NCI-H1694 (cell line): ENCODE measurements around the gene KIF26A.
"Not testable (repeated sequence)": the region's sequence is repeated elsewhere in the genome, so short reads cannot be mapped to it uniquely, and the experiment has no call there.

Experiments used
- DNase-seq: peaks from one replicate; lab custom pipeline; 2025; lab: John Stamatoyannopoulos, UW

KIF26A gene

GRCh38 chr14:104223101-104224041 lies 85.0 kb downstream of the KIF26A start:
- DNase-seq: peak; percentile 98

- DNase-seq: peak; percentile 74
Measured at GRCh38 chr14:104224131-104224505, 85.7 kb downstream of the KIF26A start.

- DNase-seq: peak; percentile 89
Measured at GRCh38 chr14:104224506-104225277, 86.3 kb downstream of the KIF26A start.

- DNase-seq: not testable (repeated sequence)
Measured at GRCh38 chr14:104225278-104226190, 87.1 kb downstream of the KIF26A start.

- DNase-seq: no peak
Measured at GRCh38 chr14:104226421-104227383, 88.3 kb downstream of the KIF26A start.

- no peak for DNase-seq
Measured at GRCh38 chr14:104227806-104228205, 89.4 kb downstream of the KIF26A start.

GRCh38 chr14:104228221-104228620 lies 89.8 kb downstream of the KIF26A start:
- DNase-seq: no peak

GRCh38 chr14:104228716-104229533 lies 90.5 kb downstream of the KIF26A start:
- no peak for DNase-seq

GRCh38 chr14:104229534-104230055 lies 91.2 kb downstream of the KIF26A start:
- DNase-seq: no peak

- no peak for DNase-seq
Measured at GRCh38 chr14:104230119-104230815, 91.9 kb downstream of the KIF26A start.
